ENCODE data around the gene CCPG1.

GRCh38 chr15:55358471-55358870 is 49.7 kb downstream of the CCPG1 start:
- TF ChIP-seq CTCF (IDR thresholded peaks at IDR 0.05) (no peak), POLR2A (IDR thresholded peaks at IDR 0.05) (no peak)

Measured in right lobe of liver (tissue), 4 donors.